HG03103 (cell line): ENCODE data around the gene TEAD4.

Source experiments
- ATAC-seq: cut with Tn5 transposase; IDR thresholded peaks from one replicate; pipeline ENCODE4 v1.9.1; 2021; ENCODE audit warnings: low read depth; ENCODE audit not compliant: unreplicated experiment

The TEAD4 gene

DNA sequence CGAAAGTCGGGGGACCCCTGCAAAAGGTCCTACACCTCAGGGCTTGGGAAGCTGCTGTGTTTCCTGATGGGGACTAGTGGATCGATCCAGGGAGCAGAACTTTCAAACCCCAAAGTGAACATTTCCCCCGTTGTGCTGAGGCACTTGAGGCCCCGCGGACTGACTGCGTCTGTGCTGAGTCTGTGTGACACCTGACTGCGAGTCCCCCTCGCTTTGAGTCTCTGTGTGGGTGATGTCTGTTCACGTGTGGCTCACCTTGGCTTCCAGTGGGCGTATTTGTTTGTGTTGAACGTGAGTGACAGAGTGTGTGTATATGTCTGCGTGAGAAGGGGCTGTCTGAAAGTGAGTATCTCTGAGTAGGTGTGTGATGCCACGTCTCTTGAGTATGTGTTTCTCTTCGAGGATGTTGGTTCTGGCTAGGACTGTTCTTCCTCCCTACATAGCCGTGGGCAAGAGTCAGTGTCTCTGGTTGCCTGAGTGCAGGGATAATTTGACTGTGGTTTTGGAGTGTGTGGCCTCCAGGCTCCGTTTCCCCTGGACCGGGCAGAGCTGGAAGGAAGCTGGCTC lies 1.3 kb downstream of the TEAD4 start:
- no peak for ATAC-seq

DNA sequence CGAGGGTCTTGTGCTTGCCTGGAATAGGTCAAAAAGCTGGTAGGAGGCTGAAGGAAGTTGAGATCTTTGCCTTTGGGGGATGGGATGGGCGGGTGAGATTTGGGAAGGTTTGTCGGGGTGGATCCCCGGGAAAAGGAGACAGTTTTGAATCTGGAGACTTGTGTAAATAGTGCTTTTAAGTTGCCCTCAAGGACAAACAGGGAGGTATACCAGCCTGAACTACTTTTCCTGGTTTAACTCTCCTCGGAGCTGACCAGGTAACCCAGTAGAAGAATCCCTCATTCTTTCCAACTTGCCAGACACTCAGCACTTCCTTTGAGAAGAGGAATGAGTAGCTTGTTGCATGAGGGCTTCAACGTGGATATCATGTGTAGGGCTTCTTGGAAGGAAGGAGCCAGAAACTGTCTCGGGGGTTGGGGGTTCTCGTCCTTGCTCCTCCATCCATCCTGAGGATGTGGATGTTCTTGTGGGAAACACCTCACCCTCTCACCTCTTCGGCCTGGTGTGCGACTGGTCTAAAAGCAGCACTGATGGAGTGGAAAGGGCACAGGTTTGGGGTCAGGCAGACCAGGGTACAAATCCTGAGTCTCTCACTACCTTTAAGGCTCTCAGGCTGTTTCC lies 1.9 kb downstream of the TEAD4 start:
- no peak for ATAC-seq

DNA sequence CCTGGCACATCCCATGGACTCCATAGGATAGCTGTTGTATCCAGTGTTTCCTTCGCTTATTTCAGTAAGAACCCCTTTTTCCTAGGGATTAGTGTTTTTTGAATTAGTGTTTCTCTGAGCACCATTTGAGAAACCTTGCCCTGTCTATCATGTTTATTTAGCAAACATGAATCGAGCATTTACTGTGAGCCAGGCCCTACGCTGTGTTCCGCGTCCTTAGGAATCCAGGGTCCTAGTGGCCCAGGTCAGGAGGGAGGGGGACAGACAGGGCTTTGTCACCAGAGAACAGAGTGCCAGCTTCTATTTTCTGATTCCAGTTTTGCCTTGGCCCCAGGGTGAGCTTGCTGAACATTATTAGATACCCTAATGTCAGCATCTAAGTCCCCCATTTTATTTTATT lies 2.5 kb downstream of the TEAD4 start:
- no peak for ATAC-seq

DNA sequence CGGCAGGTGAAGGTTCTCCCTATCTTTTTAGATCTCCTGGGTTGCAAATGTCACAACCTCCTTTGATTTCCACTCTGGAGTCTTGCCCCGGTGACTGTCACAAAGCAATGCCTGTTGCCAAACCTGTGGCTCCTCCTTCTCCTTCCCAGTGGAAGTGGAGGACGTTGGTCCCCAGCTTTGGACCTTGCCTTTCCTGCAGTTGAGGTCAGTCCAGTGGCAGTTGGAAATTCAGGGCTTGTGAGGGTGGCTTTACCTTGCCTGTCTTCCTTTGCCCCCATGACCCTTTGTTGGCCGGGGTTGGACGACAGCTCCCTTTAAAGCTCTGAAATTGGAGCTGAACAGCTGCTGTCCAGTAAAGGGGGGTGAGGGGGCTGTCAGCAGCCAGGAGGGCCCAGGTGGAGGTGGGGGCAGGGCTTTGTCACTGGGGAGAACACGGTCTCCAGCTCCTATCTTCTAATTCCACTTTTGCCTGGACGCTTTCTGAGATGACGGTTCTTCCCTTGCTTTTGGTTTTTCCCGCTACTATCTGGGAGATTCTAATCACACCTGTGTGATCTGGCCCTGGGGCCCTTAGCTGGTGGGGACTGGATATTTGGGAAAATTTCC lies 4.1 kb downstream of the TEAD4 start:
- ATAC-seq: no peak

DNA sequence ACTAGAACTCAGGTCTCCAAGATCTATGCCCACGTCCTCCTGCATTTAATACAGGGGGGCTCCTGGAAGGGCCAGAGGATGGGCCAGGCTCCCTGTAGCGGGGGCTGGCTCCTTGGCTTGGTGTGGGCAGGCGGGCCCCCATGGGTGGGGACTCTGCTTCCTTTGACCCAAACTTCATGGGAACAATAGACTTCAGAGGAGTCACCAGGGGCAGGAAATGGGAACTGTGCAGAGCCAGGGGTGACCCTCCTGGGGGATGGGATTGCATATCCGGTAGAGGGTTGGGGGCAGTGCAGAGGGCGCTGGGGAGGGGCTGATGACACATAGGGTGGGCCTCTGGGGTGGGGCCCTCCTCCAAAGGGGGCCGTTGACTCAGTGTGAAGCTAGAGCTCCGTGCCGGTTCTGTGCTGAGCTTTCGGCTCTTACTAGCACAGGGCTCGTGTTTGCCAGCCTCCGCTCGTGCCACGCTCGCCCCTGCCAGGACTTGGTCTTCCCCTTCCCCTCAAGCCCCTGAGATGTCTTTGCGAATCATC lies 4.6 kb downstream of the TEAD4 start:
- no peak for ATAC-seq

DNA sequence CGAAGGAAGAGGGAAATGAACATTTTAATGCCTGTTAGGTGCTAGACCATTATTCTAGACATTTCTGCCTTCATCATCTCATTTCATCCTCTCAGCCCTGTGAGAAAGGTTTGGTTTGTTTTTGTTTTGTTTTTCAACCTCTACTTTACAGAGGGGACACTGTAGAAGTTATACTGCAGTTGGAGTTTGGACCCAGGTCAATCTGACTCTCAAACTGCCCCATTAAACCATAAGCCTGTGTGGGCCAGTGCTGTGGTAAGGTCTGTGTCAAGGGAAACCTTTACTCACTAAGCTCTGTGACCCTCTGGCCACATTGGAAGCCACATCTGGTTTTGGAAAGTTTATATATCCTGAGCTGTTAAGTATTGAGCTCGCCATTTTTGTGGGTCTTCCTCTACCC lies 8.5 kb downstream of the TEAD4 start:
- no peak for ATAC-seq

DNA sequence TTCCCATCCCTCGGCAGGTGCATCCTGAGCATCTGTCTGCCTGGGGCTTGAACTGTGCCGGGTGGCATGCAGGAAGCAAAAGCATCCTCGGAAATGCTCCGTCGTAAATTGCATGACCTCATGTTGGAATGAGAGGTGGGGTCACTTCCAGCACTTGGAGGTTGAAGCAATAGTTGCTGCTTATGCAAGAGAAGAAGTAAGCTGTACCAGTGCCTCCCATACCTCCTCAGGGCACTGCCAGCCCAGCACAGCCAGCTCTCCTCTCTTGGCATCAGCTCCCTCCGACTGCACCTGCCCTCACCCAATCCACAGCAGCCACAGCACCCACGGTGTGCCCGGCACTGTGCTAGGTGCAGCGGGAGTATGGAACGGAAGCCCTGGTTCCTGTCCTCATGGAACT lies 11.5 kb downstream of the TEAD4 start:
- no peak for ATAC-seq

DNA sequence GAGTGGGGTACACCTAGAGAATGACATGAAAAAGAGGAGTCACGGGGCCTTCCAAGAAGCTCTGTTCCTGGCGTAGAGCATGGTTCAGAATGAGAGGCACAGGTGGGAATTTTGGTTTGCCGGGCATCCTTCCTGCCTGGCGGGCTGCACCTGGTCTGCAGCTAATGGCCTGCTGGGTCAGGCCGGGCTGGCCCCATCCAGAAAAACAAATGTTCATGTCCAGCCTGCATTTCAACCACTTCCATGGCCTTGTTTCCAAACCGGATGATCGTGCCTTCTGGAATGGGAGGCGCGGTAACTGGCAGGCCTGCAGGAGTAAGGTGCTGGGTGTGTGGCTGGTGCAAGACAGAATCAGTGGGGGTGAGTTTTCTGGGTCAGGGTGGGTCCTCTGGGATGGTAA lies 14.4 kb downstream of the TEAD4 start:
- no peak for ATAC-seq

DNA sequence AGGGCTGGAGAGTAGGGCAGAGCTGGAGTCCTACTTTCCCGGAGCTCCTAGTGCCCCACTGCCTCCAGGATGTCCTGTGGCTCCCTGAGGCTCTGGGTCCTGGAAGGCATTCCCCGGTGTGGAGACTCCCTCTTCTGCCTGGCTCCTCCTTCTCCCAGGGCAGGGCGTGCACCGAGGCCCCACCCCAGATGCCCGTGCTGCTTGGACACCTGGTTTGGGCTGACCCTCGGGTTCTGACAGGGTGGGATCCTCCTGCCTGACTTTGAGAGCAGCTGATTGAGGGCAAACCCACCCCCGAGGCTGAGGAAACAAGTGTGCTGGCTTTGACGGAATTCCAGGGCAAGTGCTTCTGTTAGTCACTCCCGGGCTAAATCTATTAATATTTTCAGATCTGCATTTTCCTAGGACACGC lies 15.4 kb downstream of the TEAD4 start:
- ATAC-seq: no peak

DNA sequence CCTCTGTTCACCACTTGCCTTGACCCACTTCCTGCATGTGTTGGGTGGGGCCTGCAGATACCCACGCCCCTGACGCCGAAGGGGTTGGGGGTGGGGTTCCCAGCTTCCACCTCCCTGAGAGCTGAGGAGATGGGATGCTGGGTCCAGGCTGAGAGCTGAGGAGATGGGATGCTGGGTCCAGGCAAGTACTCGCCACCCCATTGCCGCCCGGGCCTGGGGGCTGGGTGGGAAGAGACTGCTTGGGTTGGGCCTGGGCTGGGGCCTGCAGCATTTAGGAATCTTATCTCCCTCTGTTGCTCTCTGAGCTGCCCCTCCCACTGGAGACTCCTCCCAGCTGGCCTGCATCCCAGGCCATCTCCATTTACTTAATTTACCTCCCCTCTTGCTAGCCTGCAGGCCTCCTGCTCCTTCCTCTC lies 17.4 kb downstream of the TEAD4 start:
- ATAC-seq: no peak

DNA sequence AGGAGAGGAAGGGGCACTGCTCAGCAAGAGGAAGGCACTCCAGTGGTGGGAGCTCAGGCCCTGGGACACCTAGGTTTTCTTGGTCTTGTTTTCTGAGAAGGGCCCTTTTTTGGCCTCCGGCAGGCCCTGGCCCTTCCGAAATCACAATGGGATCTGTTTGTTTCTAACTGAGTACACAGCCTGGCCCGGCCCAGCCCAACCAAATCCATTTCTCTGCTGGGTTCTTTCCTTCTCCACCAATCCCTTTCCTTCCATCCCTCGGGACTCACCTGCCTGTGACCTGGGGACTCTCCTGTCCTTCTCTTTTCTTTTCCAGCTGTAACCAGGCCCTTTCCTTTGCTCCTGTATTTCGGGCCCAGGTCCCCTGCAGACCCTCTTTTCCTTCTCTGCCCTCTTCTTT lies 18.6 kb downstream of the TEAD4 start:
- ATAC-seq: no peak

DNA sequence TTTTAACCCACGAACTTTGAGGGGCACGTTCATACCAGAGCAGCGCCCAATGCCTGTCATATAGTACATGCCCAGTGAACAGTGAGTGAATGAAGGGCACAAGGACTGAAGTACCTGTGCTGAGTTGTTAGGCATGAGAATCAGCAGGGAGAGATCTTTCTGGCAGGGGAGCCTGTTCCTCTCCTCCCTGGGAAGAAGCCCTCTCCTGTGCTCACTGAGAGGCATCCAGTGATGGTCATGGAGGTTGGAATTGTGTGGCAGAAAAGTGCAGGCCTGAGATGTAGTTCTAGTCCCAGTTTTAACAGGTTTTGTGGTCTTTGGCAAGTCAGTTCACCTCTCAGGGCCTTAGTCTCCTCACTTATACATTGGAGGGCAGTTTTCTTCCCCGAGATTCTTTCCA lies 20.6 kb downstream of the TEAD4 start:
- no peak for ATAC-seq

DNA sequence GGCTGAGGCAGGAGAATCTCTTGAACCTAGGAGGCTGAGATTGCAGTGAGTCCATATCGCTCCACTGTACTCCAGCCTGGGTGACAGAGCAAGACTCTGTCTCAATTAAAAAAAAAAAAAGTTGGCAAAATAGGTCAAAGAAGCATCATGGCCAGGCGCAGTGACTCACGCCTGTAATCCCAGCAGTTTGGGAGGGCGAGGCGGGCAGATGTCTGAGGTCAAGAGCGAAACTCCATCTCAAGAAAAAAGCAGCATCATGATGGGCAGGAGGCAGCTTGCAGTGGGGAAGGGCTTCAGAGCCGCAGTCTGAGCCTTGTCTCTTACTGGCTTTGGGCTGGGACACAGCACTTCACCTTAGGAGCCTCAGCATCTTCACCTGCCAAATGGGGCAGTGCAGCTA lies 21.4 kb downstream of the TEAD4 start:
- no peak for ATAC-seq

DNA sequence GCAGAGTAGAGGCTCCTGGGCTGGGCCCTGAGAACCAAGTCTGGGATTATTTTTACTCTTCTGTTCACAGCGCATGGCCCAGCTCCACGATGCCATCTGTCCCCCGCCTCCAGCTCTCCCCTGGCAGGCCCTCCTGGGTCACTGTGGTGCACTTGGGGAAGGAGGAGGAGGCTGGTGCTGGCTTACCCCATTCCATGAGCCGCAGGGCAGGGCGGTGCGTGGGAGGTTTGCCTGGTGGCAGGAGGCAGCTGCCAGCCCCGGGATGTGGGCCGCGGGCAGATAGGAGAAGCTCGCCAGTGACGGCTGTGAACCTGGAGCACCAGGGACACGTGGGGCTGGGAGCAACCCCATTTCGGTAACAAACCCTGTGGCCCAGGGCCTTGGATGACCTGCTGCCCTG lies 23.2 kb downstream of the TEAD4 start:
- no peak for ATAC-seq

DNA sequence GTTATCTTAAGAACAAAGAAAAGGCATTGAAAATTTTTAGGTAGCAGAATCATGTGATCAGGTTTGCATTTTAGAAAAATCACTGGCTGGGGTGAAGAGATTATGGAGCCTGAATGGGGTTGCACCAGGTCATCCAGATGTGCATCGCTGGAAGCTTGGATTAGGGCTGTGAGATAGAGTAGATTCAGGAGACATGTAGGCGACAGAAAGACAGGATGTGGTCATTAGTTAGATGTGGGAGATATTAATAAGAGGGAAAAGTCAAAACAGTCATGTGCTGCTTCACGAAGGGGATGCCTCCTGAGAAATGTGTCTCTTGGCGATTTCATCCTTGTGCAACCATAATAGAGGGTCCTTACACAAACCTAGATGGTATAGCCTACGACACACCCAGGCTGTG lies 25.1 kb downstream of the TEAD4 start:
- no peak for ATAC-seq

DNA sequence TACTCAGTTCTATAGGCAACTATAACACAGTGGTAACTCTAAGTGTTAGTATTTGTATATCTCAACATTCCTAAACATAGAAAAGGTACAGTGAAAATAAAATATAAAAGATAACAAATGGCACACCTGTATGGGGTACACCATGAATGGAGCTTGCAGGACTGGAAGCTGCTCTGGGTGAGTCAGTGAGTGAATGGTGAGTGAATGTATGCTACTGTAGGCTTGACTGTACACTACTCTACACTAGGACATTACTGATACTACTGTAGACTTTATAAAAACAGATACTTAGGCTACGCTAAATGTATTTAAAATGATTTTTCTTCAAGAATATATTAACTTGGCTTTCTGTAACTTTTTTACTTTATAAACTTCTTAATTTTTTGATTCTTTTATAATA lies 25.5 kb downstream of the TEAD4 start:
- no peak for ATAC-seq

DNA sequence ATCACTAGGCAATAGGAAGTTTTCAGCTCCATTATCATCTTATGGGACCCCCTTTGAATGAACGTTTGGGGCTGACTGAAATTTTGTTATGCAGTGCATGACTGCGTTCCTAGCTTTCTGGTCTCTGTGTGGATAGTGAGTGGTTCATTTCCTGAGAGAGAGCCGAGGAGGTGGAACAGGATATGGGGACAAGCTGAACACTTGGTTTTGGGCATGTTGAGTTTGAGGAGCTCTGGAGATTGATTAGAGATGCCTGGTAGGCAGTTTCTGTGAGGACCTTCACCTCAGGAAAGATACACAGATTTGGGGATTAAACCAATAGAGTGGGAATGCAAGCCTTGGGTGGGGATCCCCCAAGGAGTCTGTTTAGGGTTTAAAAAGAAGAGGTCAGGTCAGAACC lies 27.7 kb downstream of the TEAD4 start:
- no peak for ATAC-seq

DNA sequence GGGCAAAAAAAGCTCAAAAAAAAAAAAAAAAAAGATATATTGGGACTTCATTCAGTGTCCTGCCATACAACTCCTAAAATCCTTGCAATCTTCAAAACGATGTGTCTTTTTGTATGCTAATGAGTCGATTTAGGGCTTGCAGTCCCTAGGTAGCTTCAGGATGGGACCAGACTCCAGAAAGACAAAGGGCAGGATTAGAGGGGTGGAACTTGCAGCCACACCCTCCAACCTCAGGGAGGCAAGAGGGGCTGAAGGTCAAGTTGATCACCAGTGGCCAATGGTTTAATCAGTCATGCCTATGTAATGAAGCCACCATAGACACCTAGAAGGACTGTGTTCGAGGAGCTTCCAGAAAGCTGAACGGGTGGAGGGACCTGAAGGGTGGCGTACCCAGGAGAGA lies 29.3 kb downstream of the TEAD4 start:
- no peak for ATAC-seq

DNA sequence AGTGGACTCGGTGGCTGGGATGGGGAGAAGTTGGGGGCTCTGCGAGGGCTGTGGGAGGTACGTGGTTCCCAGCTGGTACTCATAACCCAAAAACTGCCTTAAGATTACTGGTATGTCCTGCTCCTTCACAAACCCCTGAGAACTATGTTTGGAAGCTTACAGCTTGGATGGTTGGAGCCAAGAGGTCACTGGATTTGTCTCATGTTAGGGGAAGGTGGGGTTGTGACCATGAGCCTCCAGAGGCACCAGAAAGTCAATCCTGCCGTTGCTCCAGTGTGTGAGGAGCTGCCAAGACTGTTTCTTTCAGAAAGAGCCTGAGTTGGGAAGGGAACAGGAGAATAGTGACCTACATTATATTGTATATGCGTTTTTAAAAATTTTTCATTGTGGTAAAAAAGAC lies 33.5 kb downstream of the TEAD4 start:
- ATAC-seq: no peak

DNA sequence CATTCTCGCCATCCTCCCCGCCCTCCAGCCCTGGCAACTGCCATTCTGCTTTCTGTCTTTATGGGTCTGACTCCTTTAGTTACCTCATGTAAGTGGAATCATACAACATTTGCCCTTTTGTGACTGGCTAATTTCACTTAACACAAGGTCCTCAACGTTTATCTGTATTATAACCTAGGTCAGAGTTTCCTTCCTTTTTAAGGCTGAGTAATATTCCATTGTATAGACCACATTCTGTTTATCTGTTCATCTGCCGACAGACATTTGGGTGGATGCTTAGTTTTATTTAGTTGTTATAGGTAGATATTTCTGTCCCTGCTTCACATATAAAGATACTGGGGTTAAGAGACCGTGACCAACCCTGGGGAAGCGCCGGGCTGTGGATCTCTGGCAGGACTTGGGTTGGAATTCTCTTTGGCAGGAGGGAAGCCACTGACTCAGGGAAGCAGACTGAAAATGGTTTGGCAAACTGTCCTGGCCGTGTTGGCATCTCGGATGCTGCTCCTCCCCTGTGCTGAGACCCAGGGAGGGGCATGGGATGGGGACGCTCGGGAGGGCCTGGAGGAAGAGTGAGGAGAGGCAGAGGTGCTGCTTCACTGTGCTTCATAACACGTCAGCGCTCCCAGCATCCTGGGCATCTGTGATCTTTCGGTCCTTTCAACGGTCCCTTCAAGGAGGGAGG lies 38.9 kb downstream of the TEAD4 start:
- no peak for ATAC-seq

DNA sequence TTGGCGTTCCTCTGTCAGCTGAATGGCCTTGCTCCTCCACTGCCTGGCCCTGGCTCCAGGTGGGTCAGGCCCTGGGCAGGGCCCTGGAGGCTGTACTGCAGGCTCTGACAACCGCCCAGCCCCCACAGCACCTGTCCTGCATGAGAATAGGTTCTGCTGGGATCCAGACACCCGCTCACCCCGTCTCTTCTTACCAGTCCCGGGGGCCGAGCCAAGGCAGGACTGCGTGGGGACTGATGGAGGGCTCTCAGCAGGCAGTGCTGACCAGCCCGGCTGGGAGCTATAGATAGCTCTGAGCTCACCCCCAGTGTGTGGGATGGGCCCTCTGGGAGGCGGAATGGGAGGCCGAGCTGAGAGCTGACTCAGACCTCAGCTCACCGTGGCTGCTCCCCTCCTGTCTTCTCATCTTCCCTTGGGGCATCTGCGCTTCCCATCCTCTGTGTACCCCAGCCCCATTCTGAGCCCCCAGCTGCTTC lies 39.6 kb downstream of the TEAD4 start:
- no peak for ATAC-seq
